Astrocyte (in vitro differentiated cells and primary cell): Measurements from ENCODE around the gene PLPPR3. TPM values are rescaled to one million over a fixed set of nuclear protein-coding genes. Genes with fewer than 3 reads are reported as not detected.

Experiments used
- DNase-seq: peaks from one replicate; pipeline ENCODE4 v3.0.0-alpha.2; 2010; ENCODE audit warnings: low read depth
- FAIRE-seq: peaks from 2 replicates; lab custom pipeline; 2011; peaks lifted over from hg19 to GRCh38; lab: Jason Lieb, UNC
- H2AFZ ChIP-seq: 2 replicates; pipeline ENCODE4 v1.6.0; 2012; ENCODE audit warnings: low read depth, low read length, inconsistent platforms
- H3K27ac ChIP-seq: 2 replicates; pipeline ENCODE4 v1.5.1; 2011; ENCODE audit warnings: low read depth, low read length, inconsistent platforms
- H3K27me3 ChIP-seq: 2 replicates; pipeline ENCODE4 v1.6.0; 2011; ENCODE audit warnings: low read length, inconsistent platforms; ENCODE audit not compliant: insufficient read depth
- H3K36me3 ChIP-seq: 2 replicates; pipeline ENCODE4 v1.5.1; 2011; ENCODE audit warnings: low read length, inconsistent platforms; ENCODE audit not compliant: insufficient read depth
- H3K4me1 ChIP-seq: 2 replicates; pipeline ENCODE4 v1.5.1; 2011; ENCODE audit warnings: low read length, inconsistent platforms; ENCODE audit not compliant: insufficient read depth
- H3K4me2 ChIP-seq: 2 replicates; pipeline ENCODE4 v1.6.0; 2012; ENCODE audit warnings: low read length, inconsistent platforms
- H3K4me3 ChIP-seq: 2 replicates; pipeline ENCODE4 v1.5.1; 2011; ENCODE audit warnings: low read depth, mild to moderate bottlenecking, low read length, inconsistent platforms; ENCODE audit not compliant: insufficient read depth
- H3K79me2 ChIP-seq: 2 replicates; pipeline ENCODE4 v1.6.0; 2012; ENCODE audit warnings: mild to moderate bottlenecking, low read length, inconsistent platforms; ENCODE audit not compliant: insufficient read depth
- H3K9ac ChIP-seq: 2 replicates; pipeline ENCODE4 v1.6.0; 2012; ENCODE audit warnings: mild to moderate bottlenecking, low read length, inconsistent platforms
- H3K9me3 ChIP-seq: 2 replicates; pipeline ENCODE4 v1.5.1; 2012; ENCODE audit warnings: low read depth, mild to moderate bottlenecking, low read length, inconsistent platforms; ENCODE audit not compliant: insufficient read depth
- H4K20me1 ChIP-seq: 2 replicates; pipeline ENCODE4 v1.6.0; 2012; ENCODE audit warnings: low read length, inconsistent platforms; ENCODE audit not compliant: insufficient read depth
- H3K27ac Mint-ChIP-seq: one replicate; pipeline ENCODE4 v1.8.0; 2021; ENCODE audit warnings: mild to moderate bottlenecking, mixed read lengths; ENCODE audit not compliant: unreplicated experiment
- H3K27me3 Mint-ChIP-seq: one replicate; pipeline ENCODE4 v1.8.0; 2021; ENCODE audit warnings: low read depth, mixed read lengths; ENCODE audit not compliant: unreplicated experiment
- H3K36me3 Mint-ChIP-seq: one replicate; pipeline ENCODE4 v1.8.0; 2021; ENCODE audit warnings: low read depth, mixed read lengths; ENCODE audit not compliant: unreplicated experiment
- H3K4me1 Mint-ChIP-seq: one replicate; pipeline ENCODE4 v1.8.0; 2021; ENCODE audit warnings: low read depth, mixed read lengths; ENCODE audit not compliant: unreplicated experiment
- H3K4me3 Mint-ChIP-seq: one replicate; pipeline ENCODE4 v1.8.0; 2021; ENCODE audit warnings: mild to moderate bottlenecking, moderate library complexity, mixed read lengths; ENCODE audit not compliant: unreplicated experiment
- H3K9me3 Mint-ChIP-seq: one replicate; pipeline ENCODE4 v1.8.0; 2021; ENCODE audit warnings: mild to moderate bottlenecking, mixed read lengths; ENCODE audit not compliant: unreplicated experiment
- EZH2 ChIP-seq: IDR thresholded peaks from 2 replicates; pipeline ENCODE4 v1.6.1; 2012; ENCODE audit warnings: mild to moderate bottlenecking, low read length, inconsistent platforms; ENCODE audit not compliant: insufficient read depth
- total RNA-seq: library from RNA; stranded (reverse); gene quantifications from 2 replicates; pipeline ENCODE4 v1.2.1, GENCODE V29; 2021
- TF ChIP-seq, protein P1 (sequence below): IDR thresholded peaks from 2 replicates; pipeline ENCODE4 v1.5.1; 2011; ENCODE audit warnings: low read depth, mild to moderate bottlenecking, inconsistent platforms, low read length, moderate library complexity; ENCODE audit not compliant: insufficient read depth

Gene PLPPR3
- total RNA-seq, 1 donor from 2014 or later = 36.5 TPM

DNA sequence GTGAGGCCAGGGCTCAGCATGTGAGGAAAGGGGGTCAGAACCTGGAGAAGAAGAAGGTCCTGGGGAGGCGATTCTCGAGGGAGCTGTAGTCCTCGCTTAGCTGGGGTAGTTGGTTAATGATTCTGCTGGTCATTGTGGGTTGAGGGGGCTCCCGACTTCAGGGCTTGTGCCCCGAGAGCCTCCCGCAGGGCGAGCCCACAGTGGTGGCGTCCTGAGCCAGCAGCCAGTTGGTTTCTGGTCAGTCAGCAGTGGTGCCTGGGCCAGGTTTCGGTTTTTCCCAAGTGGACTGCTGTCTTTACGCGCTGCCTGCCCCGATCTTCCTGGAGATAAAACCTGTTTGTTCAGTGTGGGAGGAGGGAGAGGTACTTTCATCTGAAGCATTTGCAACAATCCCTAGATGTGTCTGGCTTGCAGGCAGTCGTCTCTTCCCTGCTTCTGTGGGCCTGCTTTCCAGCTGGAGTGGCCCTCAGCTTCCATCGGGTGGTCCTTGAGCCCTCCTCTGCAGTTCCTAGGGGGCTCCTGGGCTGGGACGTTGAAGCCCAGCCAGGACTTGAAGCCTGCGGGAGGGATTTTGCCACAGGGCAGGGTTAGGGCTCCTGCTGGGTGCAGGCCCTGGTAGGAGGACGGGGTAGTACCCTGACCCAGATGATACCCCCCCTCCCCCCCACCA, 21.3 kb downstream of the PLPPR3 start:
- Histone ChIP-seq H3K27ac (no peak overlapping the region), H3K27me3 (no peaks in the 10 kb centered on the region), H3K9me3 (no peaks in the 10 kb centered on the region), H4K20me1 (peaks cover 76% of the 10 kb centered on the region), H3K4me1 (peaks cover 37% of the 10 kb centered on the region), H3K4me2 (peak overlapping the region; percentile 91), H3K79me2 (peaks cover 77% of the 10 kb centered on the region), H2AFZ (no peak overlapping the region), H3K9ac (peak overlapping the region; percentile 97), H3K36me3 (peaks cover 22% of the 10 kb centered on the region), H3K4me3 (peak overlapping the region; percentile 57)
- no peak for FAIRE-seq
- peak; percentile 49 for DNase-seq
- Mint-ChIP-seq H3K4me1 (peaks cover 23% of the 10 kb centered on the region), H3K36me3 (peaks cover 9% of the 10 kb centered on the region), H3K27me3 (no peaks in the 10 kb centered on the region), H3K9me3 (no peaks in the 10 kb centered on the region), H3K27ac (peak overlapping the region; percentile 88), H3K4me3 (peak overlapping the region; percentile 93)
- TF ChIP-seq, protein P1, sequence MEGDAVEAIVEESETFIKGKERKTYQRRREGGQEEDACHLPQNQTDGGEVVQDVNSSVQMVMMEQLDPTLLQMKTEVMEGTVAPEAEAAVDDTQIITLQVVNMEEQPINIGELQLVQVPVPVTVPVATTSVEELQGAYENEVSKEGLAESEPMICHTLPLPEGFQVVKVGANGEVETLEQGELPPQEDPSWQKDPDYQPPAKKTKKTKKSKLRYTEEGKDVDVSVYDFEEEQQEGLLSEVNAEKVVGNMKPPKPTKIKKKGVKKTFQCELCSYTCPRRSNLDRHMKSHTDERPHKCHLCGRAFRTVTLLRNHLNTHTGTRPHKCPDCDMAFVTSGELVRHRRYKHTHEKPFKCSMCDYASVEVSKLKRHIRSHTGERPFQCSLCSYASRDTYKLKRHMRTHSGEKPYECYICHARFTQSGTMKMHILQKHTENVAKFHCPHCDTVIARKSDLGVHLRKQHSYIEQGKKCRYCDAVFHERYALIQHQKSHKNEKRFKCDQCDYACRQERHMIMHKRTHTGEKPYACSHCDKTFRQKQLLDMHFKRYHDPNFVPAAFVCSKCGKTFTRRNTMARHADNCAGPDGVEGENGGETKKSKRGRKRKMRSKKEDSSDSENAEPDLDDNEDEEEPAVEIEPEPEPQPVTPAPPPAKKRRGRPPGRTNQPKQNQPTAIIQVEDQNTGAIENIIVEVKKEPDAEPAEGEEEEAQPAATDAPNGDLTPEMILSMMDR = no peak
- TF ChIP-seq EZH2 = no peak

DNA sequence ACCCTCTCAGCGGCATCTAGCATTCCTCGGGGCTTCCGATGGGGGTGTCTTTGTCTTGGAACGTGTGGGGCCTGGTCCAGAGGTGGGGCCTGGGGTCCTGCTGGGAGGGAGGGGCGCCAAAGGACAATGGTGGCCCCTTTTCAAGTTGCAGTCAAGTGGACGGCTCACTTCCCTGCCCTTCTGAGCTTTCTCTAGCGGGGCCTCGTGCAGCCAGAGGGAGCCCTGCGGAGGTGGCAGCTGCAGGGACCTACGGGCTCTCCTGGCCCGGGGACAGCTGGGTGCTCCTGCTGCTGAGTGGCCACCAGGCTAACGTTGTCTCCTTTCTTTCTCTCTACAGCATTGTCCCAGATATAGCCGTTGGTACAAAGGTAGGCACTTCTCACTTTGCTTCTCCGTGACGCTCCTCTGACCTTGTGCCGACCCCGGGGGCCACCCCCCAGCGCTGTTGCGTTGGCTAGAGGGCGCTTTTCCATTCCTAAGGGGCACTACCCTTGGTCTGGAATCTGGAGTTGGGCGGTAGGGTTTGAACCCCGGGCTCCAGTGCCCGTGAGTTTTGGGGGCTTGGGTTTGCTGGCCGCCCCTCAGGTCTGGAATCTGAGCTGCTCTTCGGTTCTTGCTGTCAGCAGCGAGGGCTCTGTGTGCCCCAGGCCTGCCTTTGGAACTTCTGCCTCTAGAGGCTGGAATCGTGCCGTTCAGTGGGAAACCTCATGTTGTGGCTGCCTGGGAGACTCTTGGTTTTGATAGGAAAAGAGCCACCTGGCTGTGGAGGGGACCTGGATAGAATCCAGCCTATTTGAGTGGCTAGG, 22.5 kb downstream of the PLPPR3 start:
- H3K9me3 ChIP-seq = no peaks in the 10 kb centered on the region
- H3K4me3 Mint-ChIP-seq = peak overlapping the region; percentile 93
- no peak for FAIRE-seq

More for the DNA sequence above, 22.5 kb downstream of the PLPPR3 start:
- Mint-ChIP-seq H3K4me1 (peaks cover 23% of the 10 kb centered on the region), H3K9me3 (no peaks in the 10 kb centered on the region), H3K27me3 (no peaks in the 10 kb centered on the region), H3K36me3 (peaks cover 7% of the 10 kb centered on the region), H3K27ac (peak overlapping the region; percentile 81)
- Histone ChIP-seq H3K27ac (peak overlapping the region; percentile 70), H3K9ac (peak overlapping the region; percentile 97), H3K4me1 (peaks cover 37% of the 10 kb centered on the region), H3K4me3 (peak overlapping the region; percentile 98), H3K36me3 (peaks cover 19% of the 10 kb centered on the region), H2AFZ (no peak overlapping the region), H3K4me2 (peak overlapping the region; percentile 91), H3K79me2 (peaks cover 65% of the 10 kb centered on the region), H3K27me3 (no peaks in the 10 kb centered on the region), H4K20me1 (peaks cover 64% of the 10 kb centered on the region)
- DNase-seq = peak; percentile 51
- TF ChIP-seq EZH2 = no peak
- TF ChIP-seq, protein P1 = peak; percentile 13
